NCI-H1417 (cell line): ENCODE measurements around the gene LRRK1.

Experiments used
- DNase-seq, 3 experiments: peaks; one replicate each; lab custom pipeline; 2025; lab: John Stamatoyannopoulos, UW

LRRK1 gene

DNA sequence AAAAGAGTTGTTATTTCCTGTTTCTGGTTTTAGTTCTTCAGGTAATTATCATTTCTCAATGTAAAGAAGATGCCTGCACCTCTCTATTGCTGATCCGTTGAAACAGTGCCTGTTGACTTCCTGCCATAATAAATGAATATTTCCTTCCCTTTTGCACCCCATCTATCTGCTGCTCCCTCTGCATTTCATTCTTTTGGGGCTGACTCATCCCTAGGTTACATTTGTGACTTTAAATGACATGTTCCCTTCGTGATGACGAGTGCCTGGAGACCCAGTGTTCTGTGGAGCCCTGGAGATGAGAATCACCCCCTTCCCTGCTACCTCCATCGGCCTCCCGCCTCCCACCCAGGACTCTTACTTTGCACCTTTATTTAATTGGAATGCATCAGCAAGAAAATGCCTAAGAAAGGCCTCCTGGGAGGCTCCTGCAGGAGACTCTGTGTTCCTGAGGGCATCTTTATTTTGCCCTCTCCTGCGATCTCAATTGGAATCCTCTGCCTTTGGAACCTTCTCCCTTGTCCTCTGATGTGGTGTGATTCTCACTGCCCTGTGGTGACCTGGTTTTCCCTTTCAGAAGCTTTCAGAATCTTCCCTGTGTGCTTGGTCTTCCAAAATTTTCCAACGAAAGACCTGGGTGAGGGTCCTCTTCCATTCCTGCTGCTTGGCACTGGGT is 13.7 kb downstream of the LRRK1 start:
- DNase-seq: no peak

DNA sequence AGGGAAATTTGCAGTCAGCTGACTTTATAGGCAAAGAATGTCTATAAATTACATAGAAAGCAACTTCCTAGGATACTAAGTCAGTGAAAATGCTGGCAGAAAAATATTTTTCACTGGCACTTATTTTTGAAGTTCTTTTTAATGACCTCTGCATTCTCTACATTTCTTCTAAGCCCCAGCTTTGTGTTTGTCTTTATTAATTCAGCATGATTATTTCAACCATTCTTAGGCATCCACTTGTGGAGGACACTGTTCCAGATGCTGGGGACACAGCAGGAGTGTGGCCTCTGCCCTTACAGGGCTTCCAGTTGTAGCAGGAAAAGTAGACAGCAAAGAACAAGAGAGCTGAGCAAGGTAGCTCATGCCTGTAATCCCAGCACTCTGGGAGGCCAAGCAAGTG is 15.0 kb downstream of the LRRK1 start:
- no peak for DNase-seq

DNA sequence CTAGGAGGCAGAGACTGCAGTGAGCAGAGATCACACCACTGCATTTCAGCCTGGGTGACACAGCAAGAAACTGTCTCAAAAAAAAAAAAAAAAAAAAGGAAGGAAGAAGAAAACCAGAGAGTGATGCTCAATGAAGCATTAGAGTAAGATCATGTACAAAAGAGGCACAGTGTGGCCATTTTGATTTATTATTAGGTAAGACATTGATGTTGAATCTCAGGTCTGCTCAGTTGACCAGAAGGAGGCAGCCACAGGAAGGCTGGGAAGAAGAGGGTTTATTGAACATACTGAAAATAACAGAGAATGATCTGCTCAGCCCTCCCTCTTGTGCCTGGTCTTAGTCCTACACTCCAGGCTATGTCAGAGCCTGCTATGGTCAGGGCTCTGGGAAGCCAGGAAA is 15.6 kb downstream of the LRRK1 start:
- no peak for DNase-seq

DNA sequence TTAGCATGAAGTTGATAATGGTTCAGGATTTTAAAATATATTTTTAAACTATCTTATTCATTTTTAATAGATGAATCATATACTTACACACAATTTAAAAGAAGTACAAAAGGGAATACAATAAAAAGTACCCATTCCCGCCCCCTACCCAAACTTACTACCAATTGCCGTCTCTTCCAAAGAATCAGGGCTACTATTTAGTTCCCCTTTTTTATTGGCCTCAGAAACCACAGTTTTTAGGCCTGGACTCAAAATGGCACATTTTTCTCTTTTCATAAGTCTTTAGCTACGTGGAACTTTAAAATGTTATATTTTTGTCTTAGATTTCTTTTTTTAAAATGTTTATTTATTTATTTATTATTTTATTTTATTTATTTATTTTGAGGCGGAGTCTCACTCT is 18.0 kb downstream of the LRRK1 start:
- no peak for DNase-seq

DNA sequence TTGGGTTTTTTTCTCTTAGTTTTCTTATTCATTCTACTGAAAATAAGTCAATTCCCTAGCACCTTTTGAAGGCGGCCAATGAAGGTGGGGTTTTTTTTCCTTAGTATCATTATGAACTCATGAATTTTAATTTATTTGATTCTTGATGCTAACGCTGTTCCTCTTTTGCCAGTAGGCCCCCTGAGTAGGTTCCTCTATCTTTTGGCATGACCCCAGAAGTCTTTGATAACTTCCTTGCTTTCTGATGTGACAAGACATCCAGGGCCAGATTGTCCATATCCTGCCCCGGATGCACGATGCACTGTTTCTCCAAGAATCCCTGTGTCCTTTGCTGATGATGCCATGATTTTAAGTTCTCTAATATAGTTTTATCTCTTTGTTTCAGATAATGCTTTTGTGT is 20.6 kb downstream of the LRRK1 start:
- no peak for DNase-seq

DNA sequence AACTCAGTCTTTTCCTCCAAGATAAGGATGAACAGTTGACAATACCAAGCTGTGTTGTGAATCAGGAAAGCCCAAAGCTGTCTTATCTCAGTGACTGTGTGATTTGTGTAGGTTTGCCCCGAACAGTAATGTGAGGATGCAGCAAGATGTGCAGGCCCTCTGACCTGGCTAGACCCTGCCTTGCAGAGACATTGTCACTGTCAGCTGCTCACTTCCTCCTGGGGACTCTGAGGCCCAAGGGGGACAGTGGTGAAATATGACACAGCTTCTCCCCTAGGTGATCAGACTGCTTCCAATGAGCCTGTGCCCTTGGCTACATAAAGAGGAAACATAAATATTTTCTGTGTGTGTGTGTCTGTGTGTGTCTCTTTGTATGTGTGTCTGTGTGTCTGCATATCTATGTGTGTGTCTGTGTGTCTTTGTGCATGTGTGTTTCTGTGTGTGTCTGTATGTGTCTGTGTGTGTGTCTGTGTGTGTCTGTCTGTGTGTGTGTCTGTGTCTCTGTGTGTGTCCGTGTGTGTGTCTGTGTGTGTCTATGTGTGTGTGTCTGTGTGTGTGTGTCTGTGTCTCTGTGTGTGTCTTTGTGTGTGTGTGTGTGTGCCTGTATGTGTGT is 21.7 kb downstream of the LRRK1 start:
- no peak for DNase-seq

DNA sequence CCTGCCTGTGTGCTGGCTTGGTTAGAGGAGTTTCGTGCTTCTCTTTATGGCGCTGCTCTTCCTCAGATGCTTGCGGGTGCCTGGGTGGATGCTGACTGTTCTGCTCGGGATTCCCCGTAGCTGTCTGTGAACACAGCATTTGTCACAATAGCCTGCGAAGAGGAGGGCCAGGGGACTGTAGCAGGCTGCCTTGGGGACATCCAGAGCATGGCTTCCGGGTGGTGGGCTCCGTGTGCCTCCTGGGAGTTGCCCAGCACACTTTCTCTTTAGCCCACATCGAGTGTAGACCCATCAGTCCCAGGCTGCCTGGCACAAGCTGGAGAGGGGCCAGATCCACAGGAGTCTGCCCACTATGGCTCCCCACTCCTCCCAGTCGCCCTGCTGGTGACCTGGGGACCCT is 22.4 kb downstream of the LRRK1 start:
- DNase-seq: no peak

DNA sequence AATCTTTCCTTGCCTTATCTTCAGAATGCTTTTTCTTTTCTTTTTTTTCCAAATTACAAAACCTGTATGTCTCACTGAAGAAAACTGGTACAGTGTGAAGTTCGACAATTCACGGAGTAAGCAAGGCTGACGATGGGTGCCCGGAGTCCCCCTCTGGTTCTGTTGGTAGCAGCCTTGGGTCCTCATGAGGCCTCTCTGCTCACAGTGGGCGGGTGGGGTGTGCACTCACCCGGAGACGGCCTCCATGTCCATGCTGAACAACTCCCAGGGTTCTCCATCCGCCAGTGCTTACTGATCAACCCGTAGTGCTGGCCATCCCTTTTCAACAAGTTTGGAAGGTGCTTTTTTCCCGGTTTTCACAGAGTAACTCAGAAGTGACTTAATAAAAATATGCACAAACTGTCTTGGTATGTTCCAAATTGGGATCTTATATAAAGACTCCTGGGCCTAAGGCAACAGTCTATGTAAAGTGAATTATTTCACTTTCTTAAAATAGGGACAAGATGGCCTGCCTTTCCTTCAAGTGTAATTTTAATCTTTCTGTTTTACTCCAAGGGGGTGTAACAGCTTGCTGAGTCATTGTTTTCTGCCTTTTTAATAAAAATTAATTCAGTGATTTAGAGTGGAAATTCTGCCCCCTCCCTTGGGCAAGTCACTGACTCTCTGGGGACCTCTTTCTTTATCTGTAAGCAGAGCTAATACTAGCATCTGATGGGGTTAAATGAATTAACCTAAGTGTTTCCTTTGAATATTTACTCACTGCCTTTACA is 23.7 kb downstream of the LRRK1 start:
- DNase-seq: no peak

DNA sequence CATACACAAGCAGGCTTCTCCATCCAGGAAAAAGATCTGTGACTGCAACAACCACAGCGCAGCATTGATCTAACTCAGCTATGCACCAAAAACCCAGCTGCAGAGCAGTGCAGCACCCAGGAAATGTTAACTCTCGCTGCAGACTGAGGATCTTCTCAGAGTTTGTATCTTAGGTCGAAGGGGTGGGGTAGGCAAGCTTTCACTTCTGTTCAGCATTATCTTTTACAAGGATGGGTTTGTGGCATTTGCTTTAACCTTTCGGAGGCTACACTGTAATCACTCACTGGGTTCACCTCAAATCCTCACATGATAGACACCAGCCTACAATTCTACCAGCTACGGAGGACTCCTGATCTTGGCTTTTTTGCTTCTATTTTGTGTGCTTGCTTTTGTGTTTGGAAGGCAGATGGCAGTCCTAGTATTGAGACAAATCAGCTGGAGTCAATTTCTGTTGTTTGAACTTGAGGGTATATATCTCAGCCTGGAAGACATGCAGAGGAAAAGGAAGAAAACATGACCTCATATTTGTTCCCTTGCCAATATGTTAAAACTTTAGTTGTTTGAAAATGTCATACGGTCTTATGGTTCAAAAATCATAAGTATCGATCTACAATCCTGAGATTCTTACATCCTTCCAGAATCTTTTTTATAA is 25.2 kb downstream of the LRRK1 start:
- DNase-seq: no peak

DNA sequence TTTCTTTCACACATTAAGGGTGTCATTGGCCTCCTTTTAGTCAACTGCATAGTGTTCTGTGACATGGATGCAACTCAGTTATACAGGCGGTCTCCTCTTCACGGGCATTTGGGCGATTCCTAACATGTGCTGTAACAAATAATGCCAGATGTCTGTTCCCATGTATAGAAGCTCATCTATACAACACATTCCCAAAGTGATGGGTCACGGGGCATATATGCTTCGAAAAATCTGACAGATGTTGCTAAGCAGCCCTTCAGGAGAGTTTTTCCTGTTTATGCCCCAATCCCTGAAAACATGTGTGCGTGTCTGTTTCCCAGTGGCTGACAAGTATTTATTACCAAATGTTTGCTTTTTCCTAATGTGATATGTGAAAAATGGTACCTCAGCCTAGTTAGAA is 25.8 kb downstream of the LRRK1 start:
- DNase-seq: no peak

DNA sequence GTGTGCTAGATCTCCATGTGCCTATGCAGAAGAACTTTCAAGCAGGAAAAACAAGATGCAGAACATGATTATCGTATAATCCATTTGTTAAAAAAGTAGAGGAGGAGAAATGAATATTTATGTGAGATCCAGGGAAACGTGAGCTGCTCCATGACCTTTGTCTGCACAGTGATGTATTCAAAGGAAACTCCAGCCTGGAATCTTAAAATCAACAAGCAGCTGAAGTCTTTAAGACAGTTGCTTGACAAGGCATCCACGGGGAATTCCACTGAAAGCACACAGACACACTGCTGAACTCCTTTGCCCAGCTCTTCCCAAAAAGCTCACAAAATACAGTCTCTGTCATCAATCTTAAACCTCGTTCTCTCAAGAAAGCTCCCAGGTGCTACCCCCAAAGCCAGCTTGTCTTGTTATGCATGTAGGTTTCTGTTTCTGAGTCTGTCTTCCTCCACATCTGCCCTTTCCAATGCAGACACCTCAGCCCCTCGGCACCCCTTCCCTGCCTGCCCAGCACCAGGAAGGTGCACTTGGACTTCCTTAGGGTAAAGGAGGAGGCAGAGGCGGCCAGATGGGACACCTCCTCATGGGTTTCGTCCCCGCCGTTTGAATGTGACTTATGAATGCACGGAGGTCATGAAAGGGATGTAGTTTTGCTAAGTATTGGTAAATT is 28.7 kb downstream of the LRRK1 start:
- DNase-seq: no peak

DNA sequence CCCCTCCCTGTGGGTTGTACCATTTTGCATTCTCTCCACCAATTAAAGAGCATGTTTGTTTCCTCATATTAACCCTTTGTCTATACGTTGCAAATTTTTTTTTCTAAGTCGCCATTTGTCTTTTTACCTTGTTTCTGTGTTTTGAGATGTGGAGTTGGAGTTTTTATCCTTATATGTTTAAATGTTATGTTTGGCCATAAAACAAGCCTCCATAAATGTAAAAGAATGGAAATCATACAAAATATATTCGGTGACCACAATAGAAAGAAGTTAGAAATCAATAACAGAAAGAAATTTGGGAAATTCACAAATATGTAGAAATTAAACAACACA is 29.2 kb downstream of the LRRK1 start:
- no peak for DNase-seq

DNA sequence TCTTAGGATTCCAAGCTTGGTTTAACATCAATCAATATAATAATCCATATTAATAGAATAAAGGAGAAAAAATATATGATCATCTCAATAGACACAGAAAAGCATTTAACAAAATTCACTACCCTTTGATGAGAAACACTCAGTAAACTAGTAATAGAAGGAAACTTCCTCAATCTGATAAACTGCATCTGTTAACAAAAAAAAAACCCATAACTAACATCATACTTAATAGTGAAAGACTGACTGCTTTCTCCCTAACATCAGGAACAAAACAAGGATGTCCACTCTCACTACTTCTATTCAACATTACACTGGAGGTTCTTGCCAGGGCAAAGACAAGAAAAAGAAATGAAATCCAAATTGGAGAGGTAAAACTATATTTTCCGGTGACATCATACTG is 30.5 kb downstream of the LRRK1 start:
- no peak for DNase-seq

DNA sequence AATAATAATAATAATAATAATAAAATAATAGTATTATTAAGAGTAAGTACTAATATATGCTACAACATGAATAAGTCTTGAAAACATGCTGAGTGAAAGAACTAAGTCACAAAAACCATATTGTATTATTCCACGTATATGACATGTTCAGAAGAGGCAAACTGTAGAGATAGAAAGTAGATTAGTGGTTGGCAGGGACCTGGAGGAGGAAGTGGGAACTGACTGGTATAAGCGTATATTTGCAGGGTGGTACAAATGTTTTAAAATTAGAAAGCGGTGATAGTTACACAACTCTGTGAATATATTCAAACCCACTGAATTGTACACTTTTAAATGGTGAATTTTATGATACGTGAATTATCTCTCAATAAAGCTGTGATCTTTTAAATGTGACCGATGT is 32.8 kb downstream of the LRRK1 start:
- no peak for DNase-seq

DNA sequence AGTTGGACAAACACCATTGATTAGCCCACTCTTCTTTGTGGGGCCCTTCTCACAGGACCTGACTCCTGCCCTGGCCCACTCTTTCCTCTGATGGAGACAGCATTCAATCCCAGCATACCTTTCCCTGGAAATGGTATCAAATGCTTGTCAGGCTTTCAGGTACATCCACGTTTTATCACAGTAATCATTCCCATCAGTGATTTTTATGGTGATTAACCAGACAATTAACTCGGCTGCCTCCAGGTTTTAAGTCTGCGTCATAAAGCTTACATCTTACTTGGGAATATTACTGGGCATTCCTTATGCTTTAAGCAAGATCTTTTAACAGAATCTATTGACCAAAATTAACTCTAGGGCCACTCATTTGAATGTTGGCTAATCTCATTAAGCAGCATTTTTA is 33.4 kb downstream of the LRRK1 start:
- no peak for DNase-seq

DNA sequence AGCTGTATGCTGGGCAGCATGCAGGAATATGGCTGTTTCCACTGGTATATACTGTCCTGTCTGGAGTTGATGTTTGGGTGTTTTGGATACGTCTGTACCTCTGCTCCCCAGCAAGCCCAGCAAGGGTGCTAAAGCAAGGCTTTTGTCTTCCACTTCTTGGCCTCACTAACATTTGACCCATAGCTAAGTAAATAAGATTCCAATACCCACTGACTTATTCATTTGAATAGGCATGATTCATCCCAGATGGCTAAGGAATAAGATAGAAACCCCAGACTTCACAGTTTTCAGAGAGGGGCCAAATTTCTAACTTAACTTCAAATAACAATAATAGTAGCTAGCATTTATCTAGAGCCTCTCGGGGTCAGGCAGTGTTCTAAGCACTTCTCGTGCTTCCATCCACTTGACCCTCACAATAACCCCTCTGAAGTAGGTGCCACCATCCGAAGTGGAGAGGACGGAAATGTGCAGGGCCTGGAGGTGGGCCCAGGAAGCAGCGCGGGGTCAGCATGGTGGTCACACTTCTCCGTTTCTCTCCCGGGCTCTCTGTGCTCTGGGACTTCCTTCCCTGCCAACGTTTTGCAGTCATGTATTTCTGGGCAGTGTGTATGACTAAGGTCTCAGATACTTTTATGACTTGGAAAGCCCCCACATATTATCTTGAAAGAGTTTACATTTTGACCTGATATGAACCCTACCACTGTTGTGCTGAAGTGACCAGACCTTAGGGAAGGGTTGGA is 39.3 kb downstream of the LRRK1 start:
- DNase-seq: no peak

DNA sequence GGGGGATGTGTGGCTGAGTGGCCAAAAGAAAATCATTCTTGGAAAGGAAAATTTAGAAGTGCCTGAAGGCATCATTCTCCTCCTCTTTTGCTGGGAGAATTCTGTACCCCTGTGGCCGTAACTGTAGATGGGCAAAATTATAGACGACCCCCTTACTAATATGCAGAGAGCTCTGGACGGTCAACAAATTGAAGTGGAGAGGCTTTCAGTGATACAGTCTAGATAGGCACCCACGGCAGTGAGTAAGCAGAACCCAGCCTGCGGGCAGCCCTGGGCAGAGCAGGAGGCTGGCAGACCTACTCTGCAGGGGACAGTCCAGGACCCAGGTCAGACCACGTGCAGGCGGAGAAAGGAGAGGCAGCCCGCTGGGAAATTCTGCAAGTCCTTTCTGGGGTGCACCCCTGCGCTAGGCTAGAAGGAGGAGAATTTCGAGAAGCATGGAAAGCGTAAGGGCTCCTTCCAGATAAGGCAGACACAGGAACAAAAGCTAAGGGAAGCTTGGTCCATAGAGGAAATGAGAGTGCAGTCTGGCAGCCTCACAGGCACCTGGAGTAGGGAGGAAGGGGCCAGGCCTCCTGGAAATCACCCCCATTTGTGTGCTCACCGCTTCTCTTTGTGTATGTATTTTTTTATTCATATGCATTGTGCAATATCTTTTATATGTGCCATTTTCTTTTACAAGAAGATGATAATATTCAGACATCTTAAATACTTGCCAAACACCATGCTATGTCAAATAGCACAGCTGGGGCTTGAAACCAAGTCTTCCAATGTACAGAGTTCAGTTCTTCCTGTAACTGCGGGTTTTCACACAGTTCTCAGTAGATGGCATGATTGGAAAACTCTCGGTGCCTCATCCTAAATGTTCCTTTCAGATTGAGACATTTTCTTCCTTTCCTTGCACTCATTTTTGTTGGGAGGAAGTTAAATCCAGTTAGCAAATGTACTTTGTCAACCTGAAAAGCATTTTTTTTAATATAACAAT is 40.2 kb downstream of the LRRK1 start:
- DNase-seq: no peak

DNA sequence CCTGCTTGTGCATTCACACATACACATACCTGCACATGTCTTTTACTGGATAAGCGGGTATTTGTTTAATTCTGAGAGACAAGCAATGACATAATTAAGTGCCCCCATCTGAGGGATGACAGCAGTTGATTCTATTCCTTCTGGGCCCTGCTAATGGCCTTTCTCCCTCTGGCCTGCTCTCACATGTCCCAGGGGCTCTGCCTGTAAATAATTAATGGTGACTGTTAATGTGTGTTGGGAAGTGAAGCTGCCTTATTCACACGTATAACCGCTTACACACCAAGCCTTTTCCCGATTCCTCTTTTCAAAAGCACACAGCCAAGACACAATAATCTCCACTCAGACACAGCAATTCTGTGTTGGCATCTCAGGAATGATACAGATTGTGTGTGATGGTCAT is 47.8 kb downstream of the LRRK1 start:
- DNase-seq: no peak

DNA sequence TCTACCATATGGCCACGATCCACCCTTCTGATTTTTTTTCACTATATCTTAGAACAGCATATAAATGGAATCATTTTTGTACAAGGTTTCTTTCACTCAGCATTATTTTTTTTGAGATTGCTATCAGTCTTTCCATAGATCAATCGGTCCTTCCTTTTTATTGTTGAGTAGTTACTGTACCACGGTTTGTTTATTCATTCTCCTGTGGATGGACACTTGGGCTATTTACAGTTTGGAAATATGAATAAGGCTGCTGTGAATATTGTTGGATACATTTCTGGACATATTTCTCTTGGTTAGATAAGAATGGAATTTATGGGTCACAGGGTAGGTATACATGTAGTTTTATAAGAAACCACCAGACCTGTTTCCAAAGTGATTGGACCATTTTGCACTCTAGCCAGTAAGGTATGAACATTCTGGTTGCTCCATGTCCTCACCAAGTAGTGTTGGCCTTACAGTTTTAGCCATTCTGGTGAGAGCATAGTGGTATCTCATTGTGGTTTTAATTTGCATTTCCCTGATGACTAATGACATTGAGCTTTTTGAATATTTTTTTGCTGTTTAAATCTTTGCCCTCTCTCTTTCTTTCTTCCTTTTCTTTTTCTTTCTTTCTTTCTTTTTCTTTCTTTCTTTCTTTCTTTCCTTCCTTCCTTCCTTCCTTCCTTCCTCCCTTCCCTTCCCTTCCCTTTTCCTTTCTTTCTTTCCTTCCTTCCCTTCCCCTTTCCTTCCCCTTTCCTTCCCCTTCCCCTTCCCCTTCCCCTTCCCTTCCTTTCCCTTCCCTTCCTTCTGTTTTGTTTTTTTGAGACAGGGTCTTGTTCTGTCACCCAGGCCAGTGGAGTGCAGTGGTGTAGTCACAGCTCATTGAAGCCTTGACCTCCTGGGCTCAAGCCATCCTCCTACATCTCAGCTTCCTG is 49.2 kb downstream of the LRRK1 start:
- no peak for DNase-seq

DNA sequence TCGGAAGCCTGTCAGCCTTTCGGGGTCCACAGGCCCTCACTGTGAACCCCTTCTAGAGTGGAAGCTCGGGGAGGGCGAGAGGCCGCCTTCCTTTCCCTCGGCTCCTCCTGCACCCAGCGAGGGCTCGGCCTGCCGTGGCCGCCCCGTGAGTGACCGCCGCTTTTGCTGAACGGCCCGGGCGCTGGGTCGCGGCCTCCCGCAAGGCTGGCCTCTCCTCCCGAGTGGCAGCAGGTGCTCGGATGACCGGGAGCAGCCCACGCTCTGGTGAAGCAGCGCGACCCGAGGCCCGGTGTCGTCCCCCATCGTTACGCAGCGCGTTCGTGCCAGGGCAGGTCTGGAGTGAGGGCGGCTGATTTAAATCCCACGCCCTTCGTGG is 53.8 kb downstream of the LRRK1 start:
- no peak for DNase-seq
